Measurements from ENCODE around the gene BBS4. TPM values are rescaled to one million over a fixed set of nuclear protein-coding genes. Genes with fewer than 3 reads are reported as not detected.
"Not testable (repeated sequence)": the region's sequence is repeated elsewhere in the genome, so short reads cannot be mapped to it uniquely, and the experiment has no call there.

Gene BBS4
- total and polyA plus RNA-seq, 4 donors: 13.0 to 65.3 (median 19.5) TPM

DNA sequence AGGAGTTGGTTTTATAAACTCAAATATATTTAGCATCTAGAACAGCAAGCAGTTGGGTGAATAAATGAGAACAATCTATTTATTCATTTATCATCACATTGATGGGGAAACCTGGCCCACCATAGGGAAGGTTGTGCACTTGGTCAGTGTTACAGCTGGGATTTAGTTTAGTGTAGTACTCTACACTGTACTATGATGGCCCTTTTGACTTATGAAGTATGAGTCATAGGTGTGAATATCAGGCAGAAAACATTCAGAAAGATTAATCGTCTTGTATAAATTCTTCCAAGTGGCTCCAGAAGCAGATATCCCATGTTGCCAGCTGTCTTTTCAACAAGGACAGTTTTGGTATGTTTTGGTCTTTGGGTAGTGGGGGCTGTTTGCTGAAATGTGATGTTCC is 38.0 kb downstream of the BBS4 start:
- H3K27ac ChIP-seq (ENCODE audit: low read depth in 1 of 2, low read length in 1 of 2): no peak overlapping the region
- no peak overlapping the region for H3K4me3 ChIP-seq
- H3K36me3 ChIP-seq (ENCODE audit: control insufficient read depth in 4 of 4, insufficient read depth in 4 of 4, low read length in 4 of 4): peaks cover 2 to 21% (median 6%) of the 10 kb centered on the region in 4 donors
- no peak overlapping the region for H3K9ac ChIP-seq (ENCODE audit: insufficient read depth in 1 of 2, low read length in 2 of 2)
- H3K27me3 ChIP-seq (ENCODE audit: control insufficient read depth in 3 of 3, insufficient read depth in 3 of 3, low read length in 2 of 3): no peaks in the 10 kb centered on the region
- no peaks in the 10 kb centered on the region for H3K4me1 ChIP-seq (ENCODE audit: control insufficient read depth in 5 of 5, insufficient read depth in 5 of 5, low read length in 5 of 5)
- DNase-seq (no peak), ATAC-seq (ENCODE audit: insufficient read depth, low FRiP score) (no peak)
- WGBS, 2 donors: 93 to 96% methylated on average over 1 of the region's 1 CpG
- TF ChIP-seq CTCF (IDR thresholded peaks at IDR 0.05; ENCODE audit: control extremely low read depth, extremely low read depth): no peak
- no peaks in the 10 kb centered on the region for H3K9me3 ChIP-seq (ENCODE audit: control insufficient read depth in 4 of 4, insufficient read depth in 3 of 4, low read length in 3 of 4)

- Histone ChIP-seq H3K9me3 (ENCODE audit: control insufficient read depth in 4 of 4, insufficient read depth in 3 of 4, low read length in 3 of 4) (no peaks in the 10 kb centered on the region), H3K27ac (ENCODE audit: low read depth in 1 of 2, low read length in 1 of 2) (no peak overlapping the region), H3K4me1 (ENCODE audit: control insufficient read depth in 5 of 5, insufficient read depth in 5 of 5, low read length in 5 of 5) (no peaks in the 10 kb centered on the region), H3K9ac (ENCODE audit: insufficient read depth in 1 of 2, low read length in 2 of 2) (no peak overlapping the region), H3K4me3 (no peak overlapping the region), H3K27me3 (ENCODE audit: control insufficient read depth in 3 of 3, insufficient read depth in 3 of 3, low read length in 2 of 3) (no peaks in the 10 kb centered on the region), H3K36me3 (ENCODE audit: control insufficient read depth in 4 of 4, insufficient read depth in 4 of 4, low read length in 4 of 4) (peaks cover 2 to 21% (median 6%) of the 10 kb centered on the region in 4 donors)
- 74 to 80% methylated on average over 3 of the region's 3 CpGs for WGBS, 2 donors
- no peak for TF ChIP-seq CTCF (IDR thresholded peaks at IDR 0.05; ENCODE audit: control extremely low read depth, extremely low read depth)
- DNase-seq (no peak), ATAC-seq (ENCODE audit: insufficient read depth, low FRiP score) (no peak)
Observed at GRCh38 chr15:72725446-72725845, 39.4 kb downstream of the BBS4 start.

DNA sequence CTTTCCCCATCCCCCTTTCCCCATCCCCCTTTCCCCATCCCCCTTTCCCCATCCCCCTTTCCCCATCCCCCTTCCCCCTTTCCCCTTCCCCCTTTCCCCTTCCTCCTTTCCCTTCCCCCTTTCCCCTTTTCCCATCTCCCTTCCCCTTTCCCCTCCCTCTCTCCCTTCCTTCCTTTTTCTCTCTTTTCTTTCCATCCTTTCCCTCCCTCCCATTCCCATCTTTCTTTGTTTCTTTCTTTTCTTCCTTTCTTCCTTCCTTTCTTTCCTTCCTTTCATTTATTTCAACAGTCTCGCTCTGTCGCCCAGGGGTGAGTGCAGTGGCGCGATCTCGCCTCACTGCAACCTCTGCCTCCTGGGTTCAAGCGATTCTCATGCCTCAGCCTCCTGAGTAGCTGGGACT is 39.8 kb downstream of the BBS4 start:
- 93 to 96% methylated on average over 6 of the region's 6 CpGs for WGBS, 2 donors
- not testable (repeated sequence) for H3K9ac ChIP-seq (ENCODE audit: insufficient read depth in 1 of 2, low read length in 2 of 2)

DNA sequence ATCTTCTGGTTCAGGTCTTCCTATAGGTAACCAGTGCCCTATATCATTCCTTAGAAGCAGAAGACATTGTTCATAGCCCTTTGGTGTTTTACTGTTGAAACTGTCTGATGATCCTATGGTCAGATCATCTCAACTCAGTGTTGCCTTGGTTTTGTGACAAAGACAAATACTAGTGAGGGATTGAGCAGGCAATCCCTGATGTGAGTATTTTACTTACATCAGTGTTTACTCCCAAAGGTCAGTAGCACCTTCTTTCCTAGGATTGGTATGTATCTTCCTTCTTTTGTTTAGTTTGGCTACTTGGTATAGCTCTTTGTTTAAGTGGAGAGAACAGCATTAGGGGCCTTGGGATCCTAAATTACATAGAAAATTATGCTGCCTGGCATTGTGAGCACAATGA is 41.1 kb downstream of the BBS4 start:
- TF ChIP-seq CTCF (IDR thresholded peaks at IDR 0.05; ENCODE audit: control extremely low read depth, extremely low read depth): no peak
- DNase-seq: no peak
- no peaks in the 10 kb centered on the region for H3K4me1 ChIP-seq (ENCODE audit: control insufficient read depth in 5 of 5, insufficient read depth in 5 of 5, low read length in 5 of 5)
- no peak for ATAC-seq (ENCODE audit: insufficient read depth, low FRiP score)
- no peak overlapping the region for H3K9ac ChIP-seq (ENCODE audit: insufficient read depth in 1 of 2, low read length in 2 of 2)
- peaks cover 5 to 27% (median 10%) of the 10 kb centered on the region in 4 donors for H3K36me3 ChIP-seq (ENCODE audit: control insufficient read depth in 4 of 4, insufficient read depth in 4 of 4, low read length in 4 of 4)
- H3K27ac ChIP-seq (ENCODE audit: low read depth in 1 of 2, low read length in 1 of 2): no peak overlapping the region
- H3K27me3 ChIP-seq (ENCODE audit: control insufficient read depth in 3 of 3, insufficient read depth in 3 of 3, low read length in 2 of 3): no peaks in the 10 kb centered on the region
- no peak overlapping the region for H3K4me3 ChIP-seq
- H3K9me3 ChIP-seq (ENCODE audit: control insufficient read depth in 4 of 4, insufficient read depth in 3 of 4, low read length in 3 of 4): no peaks in the 10 kb centered on the region

More for the DNA sequence above, 39.8 kb downstream of the BBS4 start:
- not testable (repeated sequence) for H3K4me1 ChIP-seq (ENCODE audit: control insufficient read depth in 5 of 5, insufficient read depth in 5 of 5, low read length in 5 of 5); H3K4me3 ChIP-seq; H3K9me3 ChIP-seq (ENCODE audit: control insufficient read depth in 4 of 4, insufficient read depth in 3 of 4, low read length in 3 of 4); H3K27ac ChIP-seq (ENCODE audit: low read depth in 1 of 2, low read length in 1 of 2); DNase-seq; H3K27me3 ChIP-seq (ENCODE audit: control insufficient read depth in 3 of 3, insufficient read depth in 3 of 3, low read length in 2 of 3); ATAC-seq (ENCODE audit: insufficient read depth, low FRiP score)
- H3K36me3 ChIP-seq (ENCODE audit: control insufficient read depth in 4 of 4, insufficient read depth in 4 of 4, low read length in 4 of 4): peaks cover 2 to 21% (median 6%) of the 10 kb centered on the region in 4 donors

DNA sequence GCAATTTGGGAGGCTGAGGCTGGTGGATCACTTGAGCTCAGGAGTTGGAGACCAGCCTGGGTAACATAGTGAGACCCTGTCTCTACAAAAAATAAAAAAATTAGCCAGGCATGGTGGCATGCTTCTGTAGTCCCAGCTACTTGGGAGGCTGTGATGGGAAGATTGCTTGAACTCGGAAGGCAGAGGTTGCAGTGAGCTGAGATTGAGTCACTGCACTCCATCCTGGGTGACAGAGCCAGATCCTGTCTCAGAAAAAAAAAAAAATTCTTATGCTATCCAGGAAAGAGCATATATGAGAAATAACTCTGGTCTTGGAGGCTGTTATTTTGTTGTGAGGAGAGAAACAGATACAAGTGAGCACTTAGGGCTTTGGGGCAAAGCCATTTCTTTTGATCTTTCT is 42.2 kb downstream of the BBS4 start:
- DNase-seq; ATAC-seq (ENCODE audit: insufficient read depth, low FRiP score); H3K9ac ChIP-seq (ENCODE audit: insufficient read depth in 1 of 2, low read length in 2 of 2); H3K4me1 ChIP-seq (ENCODE audit: control insufficient read depth in 5 of 5, insufficient read depth in 5 of 5, low read length in 5 of 5); H3K9me3 ChIP-seq (ENCODE audit: control insufficient read depth in 4 of 4, insufficient read depth in 3 of 4, low read length in 3 of 4); H3K4me3 ChIP-seq; H3K27me3 ChIP-seq (ENCODE audit: control insufficient read depth in 3 of 3, insufficient read depth in 3 of 3, low read length in 2 of 3); H3K27ac ChIP-seq (ENCODE audit: low read depth in 1 of 2, low read length in 1 of 2): not testable (repeated sequence)
- peaks cover 8 to 29% (median 11%) of the 10 kb centered on the region in 4 donors for H3K36me3 ChIP-seq (ENCODE audit: control insufficient read depth in 4 of 4, insufficient read depth in 4 of 4, low read length in 4 of 4)
- 90 to 100% methylated on average over 1 of the region's 1 CpG for WGBS, 2 donors
